MCF 10A (cell line): ENCODE results near the gene AP1G1. TPM values are rescaled to one million over a fixed set of nuclear protein-coding genes. Genes with fewer than 3 reads are reported as not detected.

Source experiments
- BruUV-seq: library from RNA; stranded (reverse); fragments of 400-500 nt; replicated peaks from 2 replicates; lab custom pipeline; 2021; lab: Mats Ljungman, UMichigan
- CTCF ChIA-PET: fragments of 300-600 bp; sonication (Branson Sonifier 250); formaldehyde crosslinking; extraction: SDS; loops from one replicate; lab custom pipeline; 2021; ENCODE audit warnings: antibody characterized with exemption, inconsistent platforms; lab: Yijun Ruan, JAX
- POLR2A ChIA-PET: fragments of 300-600, 350-650 bp; sonication (Branson Sonifier 250); formaldehyde crosslinking; extraction: SDS; loops from one replicate; lab custom pipeline; 2020; ENCODE audit warnings: antibody characterized with exemption, inconsistent platforms; lab: Yijun Ruan, JAX
- DNase-seq: peaks from one replicate; pipeline ENCODE4 v3.0.0-alpha.2; 2018; ENCODE audit not compliant: unreplicated experiment
- H3K27ac Mint-ChIP-seq: one replicate; pipeline ENCODE4 v1.8.0; 2022; ENCODE audit warnings: mild to moderate bottlenecking, low read depth, mixed read lengths; ENCODE audit not compliant: unreplicated experiment
- H3K27me3 Mint-ChIP-seq: one replicate; pipeline ENCODE4 v1.8.0; 2022; ENCODE audit warnings: mixed read lengths; ENCODE audit not compliant: insufficient read depth, unreplicated experiment
- H3K36me3 Mint-ChIP-seq: one replicate; pipeline ENCODE4 v1.8.0; 2022; ENCODE audit warnings: mild to moderate bottlenecking, moderate library complexity, mixed read lengths; ENCODE audit not compliant: insufficient read depth, unreplicated experiment
- H3K4me1 Mint-ChIP-seq: one replicate; pipeline ENCODE4 v1.8.0; 2022; ENCODE audit warnings: mixed read lengths; ENCODE audit not compliant: insufficient read depth, unreplicated experiment
- H3K4me3 Mint-ChIP-seq: one replicate; pipeline ENCODE4 v1.8.0; 2022; ENCODE audit warnings: mild to moderate bottlenecking, moderate library complexity, mixed read lengths; ENCODE audit not compliant: unreplicated experiment
- H3K9me3 Mint-ChIP-seq: one replicate; pipeline ENCODE4 v1.8.0; 2022; ENCODE audit warnings: mixed read lengths; ENCODE audit not compliant: unreplicated experiment
- intact Hi-C: fragments of 100-400 bp; cut with micrococcal nuclease; formaldehyde crosslinking; loops from 2 replicates; pipeline ENCODE4 v1.14.1; 2022
- total RNA-seq: library from RNA; stranded (reverse); gene quantifications from 2 replicates; pipeline ENCODE4 v1.2.3, GENCODE V29; 2022
- TF ChIP-seq, protein P1 (sequence below): fragments of 200-600 bp; IDR thresholded peaks from one replicate; pipeline ENCODE4 v1.8.0; 2022; ENCODE audit warnings: antibody characterized with exemption, mild to moderate bottlenecking; ENCODE audit not compliant: unreplicated experiment

Gene AP1G1
- total RNA-seq, 1 experiment from 2014 or later: 99.5 TPM

DNA sequence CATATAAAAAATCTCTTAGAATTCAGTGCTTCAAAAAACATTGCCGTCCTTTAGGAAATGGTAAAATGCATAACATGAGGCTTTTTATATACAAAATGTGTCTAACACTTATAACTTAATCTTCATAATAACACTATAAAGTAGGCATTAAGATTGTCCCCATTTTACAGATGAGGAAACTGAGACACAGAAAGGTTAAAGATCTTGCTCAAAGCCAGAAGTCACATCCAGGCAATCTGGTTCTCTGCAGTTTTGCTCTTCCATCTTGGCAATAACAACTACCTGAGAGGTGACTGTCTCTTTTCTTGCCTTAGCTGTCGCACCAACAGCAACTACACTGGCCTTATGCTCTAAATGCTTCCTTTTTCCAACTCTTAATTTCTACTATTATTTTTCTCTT is 24.5 kb downstream of the AP1G1 start:
- no TSS peak for BruUV-seq
- DNase-seq: no peak
- H3K4me3 Mint-ChIP-seq: no peak overlapping the region
- POLR2A ChIA-PET: interaction anchor here (1.5 to 2.1 kb wide), 2 partner anchors 11 to 24 kb away, joined by 6 to 8 read pairs; partner anchors contain the start of gene AP1G1
- H3K4me1 Mint-ChIP-seq: no peaks in the 10 kb centered on the region
- H3K36me3 Mint-ChIP-seq: peaks cover 61% of the 10 kb centered on the region
- CTCF ChIA-PET: interaction anchor here (0.5 to 0.7 kb wide), 2 partner anchors 86 to 100 kb away, joined by 3 read pairs; no protein-coding TSS in a partner anchor
- H3K9me3 Mint-ChIP-seq: no peaks in the 10 kb centered on the region
- TF ChIP-seq, protein P1, sequence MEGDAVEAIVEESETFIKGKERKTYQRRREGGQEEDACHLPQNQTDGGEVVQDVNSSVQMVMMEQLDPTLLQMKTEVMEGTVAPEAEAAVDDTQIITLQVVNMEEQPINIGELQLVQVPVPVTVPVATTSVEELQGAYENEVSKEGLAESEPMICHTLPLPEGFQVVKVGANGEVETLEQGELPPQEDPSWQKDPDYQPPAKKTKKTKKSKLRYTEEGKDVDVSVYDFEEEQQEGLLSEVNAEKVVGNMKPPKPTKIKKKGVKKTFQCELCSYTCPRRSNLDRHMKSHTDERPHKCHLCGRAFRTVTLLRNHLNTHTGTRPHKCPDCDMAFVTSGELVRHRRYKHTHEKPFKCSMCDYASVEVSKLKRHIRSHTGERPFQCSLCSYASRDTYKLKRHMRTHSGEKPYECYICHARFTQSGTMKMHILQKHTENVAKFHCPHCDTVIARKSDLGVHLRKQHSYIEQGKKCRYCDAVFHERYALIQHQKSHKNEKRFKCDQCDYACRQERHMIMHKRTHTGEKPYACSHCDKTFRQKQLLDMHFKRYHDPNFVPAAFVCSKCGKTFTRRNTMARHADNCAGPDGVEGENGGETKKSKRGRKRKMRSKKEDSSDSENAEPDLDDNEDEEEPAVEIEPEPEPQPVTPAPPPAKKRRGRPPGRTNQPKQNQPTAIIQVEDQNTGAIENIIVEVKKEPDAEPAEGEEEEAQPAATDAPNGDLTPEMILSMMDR: no peak
- no peak overlapping the region for H3K27ac Mint-ChIP-seq
- intact Hi-C loops: no loop called here
- H3K27me3 Mint-ChIP-seq: no peaks in the 10 kb centered on the region

DNA sequence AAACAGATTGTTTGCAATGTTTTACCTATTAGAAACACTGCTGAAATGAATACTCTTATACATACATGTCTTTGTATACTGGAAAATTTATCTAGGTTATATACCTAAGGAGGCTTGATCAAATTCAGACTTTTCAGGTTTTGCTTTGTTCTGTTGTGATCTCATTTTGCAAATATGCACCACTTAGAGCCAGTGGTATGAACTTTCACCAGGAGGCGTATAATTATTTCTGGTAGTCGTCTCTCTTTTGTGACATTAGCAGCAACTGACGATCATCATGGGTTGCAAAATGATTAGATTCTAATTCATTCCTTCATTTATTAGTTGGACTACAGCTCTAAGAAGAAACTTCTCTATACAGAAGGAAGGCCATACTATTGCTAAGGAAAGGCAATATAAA is 26.9 kb downstream of the AP1G1 start:
- H3K4me3 Mint-ChIP-seq: no peak overlapping the region
- no peaks in the 10 kb centered on the region for H3K9me3 Mint-ChIP-seq
- no peaks in the 10 kb centered on the region for H3K4me1 Mint-ChIP-seq
- no peaks in the 10 kb centered on the region for H3K27me3 Mint-ChIP-seq
- TF ChIP-seq, protein P1: no peak
- no peak for DNase-seq
- no peak overlapping the region for H3K27ac Mint-ChIP-seq
- intact Hi-C loops: no loop called here
- ChIA-PET CTCF (interaction anchor here (0.6 kb wide), 1 partner anchor 18 kb away, joined by 4 read pairs; no protein-coding TSS in a partner anchor), POLR2A (interaction anchor here (1.4 kb wide), 1 partner anchor 13 kb away, joined by 5 read pairs; no protein-coding TSS in a partner anchor)
- peaks cover 56% of the 10 kb centered on the region for H3K36me3 Mint-ChIP-seq
- no TSS peak for BruUV-seq

- TF ChIP-seq, protein P1: no peak
- Mint-ChIP-seq H3K4me1 (no peaks in the 10 kb centered on the region), H3K9me3 (no peaks in the 10 kb centered on the region), H3K36me3 (peaks cover 51% of the 10 kb centered on the region), H3K27ac (no peak overlapping the region), H3K4me3 (no peak overlapping the region), H3K27me3 (no peaks in the 10 kb centered on the region)
- intact Hi-C loops: no loop called here
- POLR2A ChIA-PET: interaction anchor here (1.4 kb wide), 2 partner anchors 14 to 27 kb away, joined by 4 to 5 read pairs; partner anchors contain the start of gene AP1G1
- CTCF ChIA-PET: interaction anchor here (0.6 kb wide), 1 partner anchor 28 kb away, joined by 4 read pairs; no protein-coding TSS in a partner anchor
- no TSS peak for BruUV-seq
- DNase-seq: no peak
Measured at GRCh38 chr16:71780521-71781089, 28.0 kb downstream of the AP1G1 start.

- ChIA-PET POLR2A (no interaction called here), CTCF (no interaction called here)
- TF ChIP-seq, protein P1: no peak
- H3K36me3 Mint-ChIP-seq: peaks cover 58% of the 10 kb centered on the region
- intact Hi-C loops: no loop called here
- no peak for DNase-seq
- no TSS peak for BruUV-seq
- H3K4me1 Mint-ChIP-seq: no peaks in the 10 kb centered on the region
- no peak overlapping the region for H3K4me3 Mint-ChIP-seq
- no peaks in the 10 kb centered on the region for H3K27me3 Mint-ChIP-seq
- no peak overlapping the region for H3K27ac Mint-ChIP-seq
- H3K9me3 Mint-ChIP-seq: no peaks in the 10 kb centered on the region
Measured at GRCh38 chr16:71778780-71779179, 29.9 kb downstream of the AP1G1 start.
